A549 treated with CpdA at 1 μM for 4 hours (cell line): ENCODE results near the gene HAX1. TPM values are rescaled to one million over a fixed set of nuclear protein-coding genes. Genes with fewer than 3 reads are reported as not detected.

Experiments
- total RNA-seq: library from RNA; stranded (reverse); fragments of 200-300 nt; extraction: Qiagen RNA extraction; gene quantifications from 5 replicates; pipeline ENCODE4 v1.2.3, GENCODE V29; 2022; ENCODE audit warnings: low read depth

The HAX1 gene
- total RNA-seq: 95.2 to 114 TPM (median 101 TPM) in 5 replicates

GRCh38 chr1:154272217-154272998 is at the start of gene HAX1:
Gene HAX1, plus strand, starts transcription at chr1:154272629. Its CDS starts 95 bp downstream, at chr1:154272724.

GRCh38 chr1:154320882-154321608 is 48.6 kb downstream of the HAX1 start, which contains the start of gene AQP10:
Gene AQP10, plus strand, starts transcription at chr1:154321093. Its CDS starts 63 bp downstream, at chr1:154321156.

GRCh38 chr1:154324669-154325582 is 52.5 kb downstream of the HAX1 start, which contains the start of gene ATP8B2:
Gene ATP8B2, plus strand, starts transcription at chr1:154325525. Its CDS starts 2,617 bp downstream, at chr1:154328142.

Other genes with a start within 250 kb of the HAX1 start
- not detected in 5 replicates for gene NUP210L, start 117.6 kb upstream of the HAX1 start, total RNA-seq
- 443 to 631 TPM (median 459 TPM) in 5 replicates for gene TPM3, start 80.5 kb upstream of the HAX1 start, total RNA-seq
- gene CFAP141, start 66.3 kb upstream of the HAX1 start, total RNA-seq: not detected in 5 replicates
- gene UBAP2L, start 51.7 kb upstream of the HAX1 start, total RNA-seq: 112 to 120 TPM (median 115 TPM) in 5 replicates
- gene AQP10, start 48.5 kb downstream of the HAX1 start, total RNA-seq: not detected in 5 replicates
- 22.0 to 38.9 TPM (median 31.0 TPM) in 5 replicates for gene ATP8B2, start 52.9 kb downstream of the HAX1 start, total RNA-seq
- 10.1 to 13.8 TPM (median 11.3 TPM) in 5 replicates for gene IL6R, start 132.7 kb downstream of the HAX1 start, total RNA-seq
- gene TDRD10, start 229.6 kb downstream of the HAX1 start, total RNA-seq: 0.07 TPM in 1 of 5 replicates, not detected in the others
- gene SHE, start 229.8 kb downstream of the HAX1 start, total RNA-seq: 0.02 to 0.07 TPM (median 0.03 TPM) in 5 replicates